Measurements from ENCODE around the gene SCN11A.

The SCN11A gene

GRCh38 chr3:39051649-39052561 lies at the start of gene SCN11A, which contains the start of gene WDR48:
TSS of gene SCN11A (minus strand) at chr3:39051944. CDS start at chr3:38950362, 101,582 bp downstream.
TSS of gene WDR48 (plus strand) at chr3:39052016. CDS start at chr3:39052026, 10 bp downstream.
- H3K4me3 ChIP-seq (ENCODE audit: low read depth, low read length), result peak within 1 kb of the TSS; percentile 92
- peak; percentile 84 for DNase-seq (ENCODE audit: low read depth)
- TF ChIP-seq CTCF (IDR thresholded peaks at IDR 0.05; ENCODE audit: control insufficient read depth, extremely low read depth, insufficient read depth), result no peak

DNA sequence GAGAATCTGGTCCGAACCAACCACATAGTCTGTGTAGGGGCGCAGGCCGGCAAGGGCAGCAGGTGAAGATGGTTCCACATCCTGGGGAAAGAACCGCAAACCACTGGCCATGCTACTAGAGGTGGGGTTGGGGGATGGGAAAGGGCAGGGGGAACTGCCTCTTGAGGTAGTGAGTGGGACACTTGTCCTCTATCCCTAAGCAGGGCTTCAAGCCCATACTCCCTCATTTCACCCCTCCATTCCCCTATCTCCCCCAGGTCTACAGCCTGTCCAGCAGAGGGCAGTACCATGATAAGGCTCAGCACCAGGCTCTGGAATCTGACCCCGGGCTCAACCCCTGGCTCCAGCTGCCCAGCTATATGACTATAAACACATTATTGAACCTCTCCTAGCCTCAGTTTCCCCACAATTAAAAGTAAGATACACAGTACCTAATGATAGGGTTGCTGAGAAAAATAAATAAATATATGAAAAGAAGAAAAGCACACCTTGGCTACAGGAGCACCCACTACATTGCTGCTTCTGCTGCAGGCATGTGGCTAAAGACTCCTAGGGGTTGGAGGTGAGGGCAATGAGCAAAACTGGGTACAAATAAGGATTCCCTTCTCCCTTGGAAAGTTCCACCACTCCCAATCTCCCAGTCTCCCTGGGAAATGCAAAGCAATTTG lies 49.4 kb upstream of the SCN11A start:
- no peak overlapping the region for H3K4me3 ChIP-seq (ENCODE audit: low read depth, low read length)
- no peak for DNase-seq (ENCODE audit: low read depth)
- peak; percentile 72 for TF ChIP-seq CTCF (IDR thresholded peaks at IDR 0.05; ENCODE audit: control insufficient read depth, extremely low read depth, insufficient read depth)

DNA sequence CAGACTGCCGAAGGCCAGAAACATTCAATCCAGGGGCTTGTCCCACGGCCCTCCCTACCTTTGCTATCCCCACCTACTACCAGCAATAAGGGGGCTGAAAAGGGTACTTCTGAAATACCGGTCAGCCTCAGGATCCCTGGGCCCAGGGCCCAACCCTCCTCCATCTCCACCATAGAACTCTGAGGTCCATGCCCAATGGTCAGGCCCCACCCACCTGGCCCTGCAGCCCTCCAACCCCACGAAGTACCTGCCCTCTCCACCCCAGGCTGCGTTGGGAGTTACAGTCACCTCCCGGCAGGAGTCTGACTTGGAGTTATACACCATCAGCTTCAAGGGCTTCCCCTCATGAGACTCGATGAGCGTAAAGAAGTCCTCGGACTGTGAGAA lies 48.7 kb upstream of the SCN11A start:
- TF ChIP-seq CTCF (IDR thresholded peaks at IDR 0.05; ENCODE audit: control insufficient read depth, extremely low read depth, insufficient read depth), result no peak
- DNase-seq (ENCODE audit: low read depth), result no peak
- H3K4me3 ChIP-seq (ENCODE audit: low read depth, low read length), result no peak overlapping the region

- no peak for TF ChIP-seq CTCF (IDR thresholded peaks at IDR 0.05; ENCODE audit: control insufficient read depth, extremely low read depth, insufficient read depth)
- no peak for DNase-seq (ENCODE audit: low read depth)
- no peak overlapping the region for H3K4me3 ChIP-seq (ENCODE audit: low read depth, low read length)
These were observed 48.2 kb upstream of the SCN11A start for GRCh38 chr3:39099738-39100499.

DNA sequence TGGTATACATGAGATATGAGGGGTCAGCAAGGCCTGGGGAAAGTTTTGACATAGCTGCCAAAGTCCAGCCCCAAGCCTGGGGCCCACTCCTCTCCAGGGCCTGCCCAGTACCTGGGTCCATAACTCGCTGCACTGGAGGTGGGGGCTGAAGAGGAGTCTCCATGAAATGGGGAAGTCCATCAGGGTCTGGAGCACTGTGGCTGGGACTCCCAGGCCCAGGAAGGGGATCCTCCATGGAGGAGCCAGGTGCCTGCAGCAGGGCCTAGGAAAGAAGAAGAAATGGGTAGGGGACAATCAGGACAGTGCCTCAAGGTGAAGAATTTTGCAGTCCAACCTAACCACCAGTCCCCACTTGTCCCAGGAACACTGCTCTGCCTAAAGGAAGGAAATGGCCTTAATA lies 47.5 kb upstream of the SCN11A start:
- no peak overlapping the region for H3K4me3 ChIP-seq (ENCODE audit: low read depth, low read length)
- DNase-seq (ENCODE audit: low read depth), result no peak
- no peak for TF ChIP-seq CTCF (IDR thresholded peaks at IDR 0.05; ENCODE audit: control insufficient read depth, extremely low read depth, insufficient read depth)

DNA sequence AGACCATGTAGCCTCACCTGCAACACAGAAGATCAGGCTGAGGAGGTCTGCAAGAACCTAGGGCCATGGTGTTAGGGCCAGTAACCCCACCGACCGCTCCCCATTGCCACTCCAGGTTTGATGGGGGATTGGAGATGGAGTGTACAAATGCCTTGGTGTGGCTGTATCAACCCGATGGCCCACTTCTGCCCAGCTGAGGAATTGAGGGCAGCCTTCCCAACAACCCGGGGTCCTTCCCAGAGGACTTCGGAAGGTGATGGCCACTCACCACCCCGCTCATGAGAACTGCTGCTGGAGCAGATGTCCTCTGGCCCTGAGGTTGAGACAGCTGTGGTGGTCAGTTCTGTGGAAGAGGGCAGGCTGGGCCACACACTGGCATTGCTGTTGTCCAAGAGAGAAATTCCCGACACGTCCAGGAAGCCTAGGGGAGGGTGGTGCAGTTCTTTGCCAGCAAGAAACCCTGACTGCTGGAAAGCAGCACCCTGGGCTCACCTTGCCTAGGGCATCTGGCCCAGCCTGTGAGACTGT lies 46.8 kb upstream of the SCN11A start:
- no peak for DNase-seq (ENCODE audit: low read depth)
- no peak overlapping the region for H3K4me3 ChIP-seq (ENCODE audit: low read depth, low read length)
- no peak for TF ChIP-seq CTCF (IDR thresholded peaks at IDR 0.05; ENCODE audit: control insufficient read depth, extremely low read depth, insufficient read depth)
